ENCODE data around the gene RHBDF2. TPM values are rescaled to one million over a fixed set of nuclear protein-coding genes. Genes with fewer than 3 reads are reported as not detected.

RHBDF2 gene
- total RNA-seq, 1 experiment from 2014 or later, result 33.4 TPM

- ChIA-PET CTCF (interaction anchor here (0.6 to 1.1 kb wide), 5 partner anchors 15 to 1989 kb away, joined by 3 to 5 read pairs (median 3); no protein-coding TSS in a partner anchor), POLR2A (interaction anchor here (1.1 to 4.5 kb wide), 4 partner anchors 19 to 204 kb away, joined by 3 to 29 read pairs (median 5); no protein-coding TSS in a partner anchor)
- no peak for TF ChIP-seq CTCF (IDR thresholded peaks at IDR 0.05; ENCODE audit: unreplicated experiment)
- BruUV-seq (replicated peaks), result no TSS peak
- H3K36me3 Mint-ChIP-seq (ENCODE audit: insufficient read depth, unreplicated experiment), result no peaks in the 10 kb centered on the region
- no peaks in the 10 kb centered on the region for H3K9me3 Mint-ChIP-seq (ENCODE audit: unreplicated experiment)
- intact Hi-C loops (cut with micrococcal nuclease), result no loop called here
- H3K4me3 Mint-ChIP-seq (ENCODE audit: unreplicated experiment), result no peak overlapping the region
- H3K4me1 Mint-ChIP-seq (ENCODE audit: insufficient read depth, unreplicated experiment), result peaks cover 18% of the 10 kb centered on the region
- no peak overlapping the region for H3K27ac Mint-ChIP-seq (ENCODE audit: low read depth, unreplicated experiment)
- DNase-seq (ENCODE audit: unreplicated experiment), result peak; percentile 57
- no peaks in the 10 kb centered on the region for H3K27me3 Mint-ChIP-seq (ENCODE audit: insufficient read depth, unreplicated experiment)
These were observed 30.9 kb upstream of the RHBDF2 start for GRCh38 chr17:76532072-76532651.

- TF ChIP-seq CTCF (IDR thresholded peaks at IDR 0.05; ENCODE audit: unreplicated experiment), result no peak
- ChIA-PET CTCF (interaction anchor here (0.6 to 3.3 kb wide), 3 partner anchors 15 to 1988 kb away, joined by 3 to 18 read pairs (median 3); no protein-coding TSS in a partner anchor), POLR2A (interaction anchor here (1.7 to 5.0 kb wide), 3 partner anchors 19 to 28 kb away, joined by 4 to 55 read pairs (median 29); no protein-coding TSS in a partner anchor)
- no peak overlapping the region for H3K27ac Mint-ChIP-seq (ENCODE audit: low read depth, unreplicated experiment)
- no peaks in the 10 kb centered on the region for H3K9me3 Mint-ChIP-seq (ENCODE audit: unreplicated experiment)
- H3K4me1 Mint-ChIP-seq (ENCODE audit: insufficient read depth, unreplicated experiment), result peaks cover 18% of the 10 kb centered on the region
- intact Hi-C loops (cut with micrococcal nuclease), result no loop called here
- no peaks in the 10 kb centered on the region for H3K36me3 Mint-ChIP-seq (ENCODE audit: insufficient read depth, unreplicated experiment)
- no TSS peak for BruUV-seq (replicated peaks)
- no peak overlapping the region for H3K4me3 Mint-ChIP-seq (ENCODE audit: unreplicated experiment)
- DNase-seq (ENCODE audit: unreplicated experiment), result no peak
- H3K27me3 Mint-ChIP-seq (ENCODE audit: insufficient read depth, unreplicated experiment), result no peaks in the 10 kb centered on the region
These were observed 30.3 kb upstream of the RHBDF2 start for GRCh38 chr17:76531486-76532038.

- no peaks in the 10 kb centered on the region for H3K9me3 Mint-ChIP-seq (ENCODE audit: unreplicated experiment)
- BruUV-seq (replicated peaks), result no TSS peak
- intact Hi-C loops (cut with micrococcal nuclease), result no loop called here
- no peaks in the 10 kb centered on the region for H3K27me3 Mint-ChIP-seq (ENCODE audit: insufficient read depth, unreplicated experiment)
- peaks cover 18% of the 10 kb centered on the region for H3K4me1 Mint-ChIP-seq (ENCODE audit: insufficient read depth, unreplicated experiment)
- no peak for DNase-seq (ENCODE audit: unreplicated experiment)
- no peak for TF ChIP-seq CTCF (IDR thresholded peaks at IDR 0.05; ENCODE audit: unreplicated experiment)
- CTCF ChIA-PET, result interaction anchor here (0.6 to 3.3 kb wide), 5 partner anchors 15 to 1988 kb away, joined by 3 to 18 read pairs (median 3); no protein-coding TSS in a partner anchor
- no peak overlapping the region for H3K4me3 Mint-ChIP-seq (ENCODE audit: unreplicated experiment)
- POLR2A ChIA-PET, result interaction anchor here (0.6 to 5.0 kb wide), 5 partner anchors 10 to 897 kb away, joined by 3 to 55 read pairs (median 8); partner anchors contain the start of gene PRCD
- H3K27ac Mint-ChIP-seq (ENCODE audit: low read depth, unreplicated experiment), result no peak overlapping the region
- H3K36me3 Mint-ChIP-seq (ENCODE audit: insufficient read depth, unreplicated experiment), result no peaks in the 10 kb centered on the region
These were observed 29.7 kb upstream of the RHBDF2 start for GRCh38 chr17:76530811-76531485.
